OCI-LY3 (cell line): ENCODE results near the gene SSR4.

Experiments
- EZH2phosphoT487 ChIP-seq: fragments of 200-600 bp; shearing (Covaris generic); IDR thresholded peaks from 2 replicates; pipeline ENCODE4 v1.6.1; 2018; ENCODE audit warnings: antibody characterized with exemption, mixed run types, low read depth
- TF ChIP-seq, protein P1 (sequence below): fragments of 200-600, 300-600 bp; sonication (generic); IDR thresholded peaks from 2 replicates; pipeline ENCODE4 v1.5.1; 2014; ENCODE audit warnings: antibody characterized with exemption, low read length, low read depth

- TF ChIP-seq, protein P1, sequence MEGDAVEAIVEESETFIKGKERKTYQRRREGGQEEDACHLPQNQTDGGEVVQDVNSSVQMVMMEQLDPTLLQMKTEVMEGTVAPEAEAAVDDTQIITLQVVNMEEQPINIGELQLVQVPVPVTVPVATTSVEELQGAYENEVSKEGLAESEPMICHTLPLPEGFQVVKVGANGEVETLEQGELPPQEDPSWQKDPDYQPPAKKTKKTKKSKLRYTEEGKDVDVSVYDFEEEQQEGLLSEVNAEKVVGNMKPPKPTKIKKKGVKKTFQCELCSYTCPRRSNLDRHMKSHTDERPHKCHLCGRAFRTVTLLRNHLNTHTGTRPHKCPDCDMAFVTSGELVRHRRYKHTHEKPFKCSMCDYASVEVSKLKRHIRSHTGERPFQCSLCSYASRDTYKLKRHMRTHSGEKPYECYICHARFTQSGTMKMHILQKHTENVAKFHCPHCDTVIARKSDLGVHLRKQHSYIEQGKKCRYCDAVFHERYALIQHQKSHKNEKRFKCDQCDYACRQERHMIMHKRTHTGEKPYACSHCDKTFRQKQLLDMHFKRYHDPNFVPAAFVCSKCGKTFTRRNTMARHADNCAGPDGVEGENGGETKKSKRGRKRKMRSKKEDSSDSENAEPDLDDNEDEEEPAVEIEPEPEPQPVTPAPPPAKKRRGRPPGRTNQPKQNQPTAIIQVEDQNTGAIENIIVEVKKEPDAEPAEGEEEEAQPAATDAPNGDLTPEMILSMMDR: no peak
- no peak for TF ChIP-seq EZH2phosphoT487
Observed at GRCh38 chrX:153829799-153830639, 35.6 kb downstream of the SSR4 start, which contains the start of gene PDZD4.
